NCI-H146 treated with DMSO at 0.1 percent for 48 hours (cell line): ENCODE data around the gene SPAG6.
"Not testable (repeated sequence)": the region's sequence is repeated elsewhere in the genome, so short reads cannot be mapped to it uniquely, and the experiment has no call there.

Source experiments
- DNase-seq: peaks from one replicate; lab custom pipeline; 2025; ENCODE audit not compliant: unreplicated experiment; lab: John Stamatoyannopoulos, UW

The SPAG6 gene

DNA sequence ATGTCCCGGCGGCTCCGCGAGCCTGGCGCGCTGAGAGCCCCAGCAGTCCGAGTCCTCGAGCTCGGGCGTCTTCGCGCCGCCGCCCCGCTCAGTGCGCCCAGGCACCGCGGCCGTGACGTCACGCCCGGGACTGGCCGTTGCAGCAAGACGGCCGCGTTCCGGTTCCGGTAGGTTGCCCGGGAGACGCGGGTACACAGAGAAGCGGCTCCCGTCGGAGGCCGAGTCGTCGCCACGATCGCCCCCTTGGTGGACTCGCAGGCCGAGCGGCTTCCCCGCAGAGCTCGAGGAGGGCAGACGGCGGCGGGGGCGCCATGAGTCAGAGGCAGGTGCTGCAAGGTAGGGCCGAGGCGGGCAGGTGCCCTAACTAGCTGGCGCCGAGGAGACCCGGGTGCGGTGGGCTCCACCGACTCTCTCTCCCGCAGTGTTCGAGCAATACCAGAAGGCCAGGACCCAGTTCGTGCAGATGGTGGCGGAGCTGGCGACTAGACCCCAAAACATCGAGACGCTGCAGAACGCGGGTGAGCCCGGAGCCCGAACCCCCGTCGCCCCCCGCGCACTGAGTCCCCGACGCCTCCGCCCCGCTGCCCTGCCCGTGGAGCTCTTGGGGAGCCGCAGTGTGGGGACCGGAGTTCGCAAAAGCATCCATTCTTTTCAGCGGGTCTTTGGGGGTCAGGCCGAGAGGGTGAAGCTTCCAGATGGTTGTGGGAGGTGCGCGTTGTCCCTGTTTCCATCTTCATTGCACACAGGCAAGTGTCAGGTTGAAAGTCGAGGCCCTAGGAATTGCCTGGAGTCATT lies at the start of gene SPAG6:
Gene SPAG6 (plus strand): TSS at position 196 of the 795 bp plus-strand sequence. CDS start 116 bp downstream, at position 312.
- DNase-seq, result peak; percentile 38

DNA sequence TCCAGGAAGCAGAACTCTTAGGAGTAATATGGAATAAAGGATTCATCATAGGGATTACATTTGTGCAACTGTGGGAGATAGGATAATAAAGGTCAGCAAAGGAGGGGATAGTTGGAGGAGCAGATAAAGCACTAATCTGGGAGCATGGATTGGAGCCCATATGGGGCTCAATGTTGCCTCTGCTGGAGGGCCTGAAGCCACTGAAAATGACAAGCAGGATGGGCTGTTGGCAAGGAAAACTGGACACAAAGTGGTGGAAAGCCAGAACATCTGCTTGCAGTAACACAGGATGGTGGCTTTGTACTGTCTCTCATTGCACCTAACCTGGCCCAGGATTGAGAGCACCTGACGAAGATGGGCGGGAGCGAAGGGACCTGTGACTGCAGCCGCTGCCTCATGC lies 44.1 kb upstream of the SPAG6 start:
- DNase-seq, result no peak

DNA sequence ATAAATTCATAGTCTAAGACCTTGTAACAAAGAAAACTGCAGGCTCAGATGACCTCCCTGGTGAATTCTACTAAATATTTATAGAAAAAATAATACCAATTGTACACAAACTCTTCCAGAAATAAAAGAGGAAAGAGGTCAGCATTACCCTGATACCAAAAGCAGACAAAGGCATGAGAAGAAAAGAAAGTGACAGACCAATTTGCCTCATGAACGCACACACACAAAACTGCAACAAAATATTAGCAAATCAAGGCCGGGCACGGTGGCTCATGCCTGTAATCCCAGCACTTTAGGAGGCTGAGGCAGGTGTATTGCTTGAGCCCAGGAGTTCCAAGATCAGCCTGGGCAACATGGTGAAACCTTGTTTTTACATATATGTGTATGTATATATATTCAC lies 41.8 kb upstream of the SPAG6 start:
- DNase-seq, result no peak

DNA sequence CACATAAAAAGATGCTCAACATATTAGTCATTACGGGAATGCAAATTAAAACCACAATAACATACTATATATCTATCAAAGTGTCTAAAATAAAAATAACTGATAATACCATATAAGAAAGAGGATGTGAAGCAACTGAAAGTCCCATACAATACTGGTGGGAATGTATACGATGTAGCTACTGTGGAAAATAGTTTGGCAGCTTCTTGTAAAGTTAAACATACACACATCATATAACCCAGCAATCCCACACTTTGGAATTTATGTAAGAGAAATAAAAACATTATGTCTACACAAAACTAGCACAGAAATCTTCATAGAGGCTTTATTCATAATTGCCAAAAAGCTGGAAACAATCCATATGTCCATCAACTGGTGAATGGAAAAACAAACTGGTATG lies 39.6 kb upstream of the SPAG6 start:
- no peak for DNase-seq

DNA sequence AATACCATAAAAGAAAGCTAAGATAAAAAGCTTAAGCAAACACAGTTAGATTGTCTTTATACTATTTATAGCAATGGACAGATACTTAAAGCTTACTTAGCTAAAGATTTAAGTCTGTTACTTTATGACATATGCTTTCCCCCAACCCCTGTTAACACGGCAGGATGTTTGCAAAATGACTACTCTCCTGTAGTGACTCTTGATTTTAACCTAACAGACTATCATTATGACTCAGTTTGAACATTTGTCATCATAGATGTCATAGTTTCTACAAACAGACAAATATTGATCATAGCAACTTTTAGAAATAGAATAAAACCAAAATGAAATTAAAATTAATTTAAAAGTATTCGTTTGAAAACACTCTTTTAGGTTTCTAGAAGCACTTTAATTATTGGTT lies 36.9 kb upstream of the SPAG6 start:
- no peak for DNase-seq

- no peak for DNase-seq
Observed at GRCh38 chr10:22309180-22310000, 35.9 kb upstream of the SPAG6 start.

GRCh38 chr10:22310012-22310411 lies 35.3 kb upstream of the SPAG6 start:
- DNase-seq, result not testable (repeated sequence)

DNA sequence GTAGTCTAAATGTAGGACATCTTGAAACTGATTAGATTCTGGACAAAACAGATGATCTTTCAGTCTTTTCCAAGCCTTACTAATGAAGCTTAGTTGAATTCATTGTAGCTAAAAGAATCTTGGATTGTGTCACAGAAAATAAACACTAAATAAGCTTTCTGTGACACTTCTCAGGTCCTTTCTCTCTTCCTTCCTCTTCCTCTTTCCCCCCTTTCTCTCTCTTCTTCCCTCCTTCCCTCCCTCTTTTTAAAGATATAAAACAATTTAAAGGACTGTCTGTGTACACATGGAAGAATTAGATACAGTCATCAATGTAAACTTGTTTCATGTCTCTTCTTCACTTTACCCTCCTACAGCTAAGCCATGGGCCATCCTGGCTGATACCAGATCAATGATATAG lies 34.4 kb upstream of the SPAG6 start:
- no peak for DNase-seq

DNA sequence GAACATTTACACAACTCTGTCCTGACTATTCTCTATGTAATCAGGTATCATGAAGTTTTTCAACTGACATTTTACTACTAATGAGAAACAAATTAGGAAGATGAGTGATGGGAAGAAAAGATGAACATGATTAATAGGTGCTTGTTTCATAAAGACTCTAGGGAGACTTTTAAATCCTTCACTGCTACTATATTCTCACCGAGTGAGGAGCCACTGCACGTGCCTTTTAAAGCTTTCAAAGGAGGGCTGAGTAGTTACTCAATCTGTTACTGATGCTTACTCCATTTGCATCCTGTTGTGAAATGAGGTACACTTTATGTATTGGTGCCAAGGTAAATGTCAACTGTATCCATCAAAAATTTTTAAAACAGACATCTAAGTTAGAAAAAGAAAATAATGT lies 30.4 kb upstream of the SPAG6 start:
- DNase-seq, result no peak

DNA sequence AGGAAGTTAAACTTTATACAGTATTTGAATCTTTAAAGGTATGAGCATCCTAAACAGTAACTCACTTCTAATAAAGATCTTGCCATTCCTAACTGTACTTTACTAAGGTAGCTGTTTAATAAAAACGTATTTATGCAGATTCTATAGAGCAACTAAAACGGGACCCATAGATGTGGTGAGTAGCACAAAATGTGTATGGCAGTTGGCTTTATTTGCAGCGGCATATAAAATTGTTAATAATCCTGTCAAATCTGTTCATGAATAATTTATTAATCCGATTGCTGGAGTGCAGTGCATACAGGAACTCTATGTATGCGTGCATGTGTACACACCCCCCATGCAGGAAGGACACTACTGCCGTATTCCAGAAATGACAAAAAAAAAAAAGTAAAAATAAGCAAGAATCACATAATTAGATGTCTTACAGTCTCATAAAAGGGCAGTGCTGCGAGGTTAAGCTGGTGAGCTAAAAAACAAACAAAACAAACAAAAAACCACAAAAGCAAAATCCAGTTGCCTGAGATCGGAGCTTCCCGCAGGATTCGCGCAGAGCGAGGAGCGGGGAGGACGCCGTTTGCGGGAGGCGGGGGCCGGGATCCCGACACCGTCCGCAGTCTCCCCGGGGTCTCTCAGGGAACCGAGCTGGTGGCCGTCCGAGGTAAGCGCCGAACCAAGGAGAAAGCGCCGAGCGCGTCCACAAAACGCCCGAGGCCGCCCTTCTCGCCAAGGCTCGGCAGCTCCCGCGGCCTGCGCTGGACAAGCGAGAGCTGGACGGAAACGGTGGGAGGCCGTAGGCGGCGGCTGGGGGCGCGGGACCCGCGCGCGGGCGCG lies 29.6 kb upstream of the SPAG6 start:
- DNase-seq, result no peak

GRCh38 chr10:22316286-22317075 lies 28.8 kb upstream of the SPAG6 start, which contains the start of gene COMMD3:
Gene COMMD3 (plus strand): TSS chr10:22316388. CDS start chr10:22316418, 30 bp downstream.
- DNase-seq, result peak; percentile 94

DNA sequence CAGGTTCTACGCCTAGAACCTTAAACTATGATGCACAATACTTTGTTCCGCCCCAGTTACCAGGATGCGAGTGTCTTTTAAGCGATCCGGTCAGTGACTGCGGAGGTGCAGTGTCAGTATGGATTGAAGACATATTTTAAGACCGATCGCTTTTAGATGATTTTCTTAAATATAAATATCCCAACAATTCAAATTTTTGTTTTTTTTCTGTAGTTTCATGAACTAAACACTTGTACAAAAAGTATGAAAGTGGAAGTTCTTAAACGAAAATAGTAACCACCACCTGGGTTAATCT lies 28.3 kb upstream of the SPAG6 start:
- no peak for DNase-seq

- DNase-seq, result no peak
Observed at GRCh38 chr10:22317771-22318565, 27.3 kb upstream of the SPAG6 start.

- DNase-seq, result no peak
Observed at GRCh38 chr10:22318772-22319171, 26.5 kb upstream of the SPAG6 start.

GRCh38 chr10:22319547-22319979 lies 25.7 kb upstream of the SPAG6 start:
- no peak for DNase-seq

DNA sequence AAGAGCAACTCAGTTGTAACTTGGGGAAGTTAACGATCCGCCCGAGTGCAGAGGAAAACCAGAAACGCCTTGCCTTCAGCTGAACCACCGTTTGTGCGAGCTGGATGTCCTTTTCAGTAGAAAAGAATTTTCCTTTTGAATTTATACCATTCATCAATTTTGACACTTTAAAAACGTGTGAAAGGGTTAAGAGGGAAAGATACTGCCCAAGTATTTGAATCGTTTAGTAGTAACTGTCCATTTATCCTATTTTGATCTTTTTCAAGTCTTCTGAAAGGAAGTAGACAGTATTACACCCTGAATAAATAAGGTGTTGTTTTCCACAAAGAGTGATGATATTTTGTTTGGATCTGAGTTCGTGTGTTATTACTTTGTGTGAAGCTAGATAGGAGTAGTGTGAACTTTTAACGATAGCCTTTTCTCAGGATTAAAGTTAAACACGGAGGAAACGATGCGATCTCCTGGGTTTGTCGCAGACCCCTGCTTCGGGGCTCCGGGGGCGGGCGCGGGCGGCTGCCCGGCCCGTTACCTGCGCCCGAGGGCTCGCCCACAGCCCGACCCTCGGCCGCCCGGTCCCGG lies 25.2 kb upstream of the SPAG6 start:
- DNase-seq, result no peak

DNA sequence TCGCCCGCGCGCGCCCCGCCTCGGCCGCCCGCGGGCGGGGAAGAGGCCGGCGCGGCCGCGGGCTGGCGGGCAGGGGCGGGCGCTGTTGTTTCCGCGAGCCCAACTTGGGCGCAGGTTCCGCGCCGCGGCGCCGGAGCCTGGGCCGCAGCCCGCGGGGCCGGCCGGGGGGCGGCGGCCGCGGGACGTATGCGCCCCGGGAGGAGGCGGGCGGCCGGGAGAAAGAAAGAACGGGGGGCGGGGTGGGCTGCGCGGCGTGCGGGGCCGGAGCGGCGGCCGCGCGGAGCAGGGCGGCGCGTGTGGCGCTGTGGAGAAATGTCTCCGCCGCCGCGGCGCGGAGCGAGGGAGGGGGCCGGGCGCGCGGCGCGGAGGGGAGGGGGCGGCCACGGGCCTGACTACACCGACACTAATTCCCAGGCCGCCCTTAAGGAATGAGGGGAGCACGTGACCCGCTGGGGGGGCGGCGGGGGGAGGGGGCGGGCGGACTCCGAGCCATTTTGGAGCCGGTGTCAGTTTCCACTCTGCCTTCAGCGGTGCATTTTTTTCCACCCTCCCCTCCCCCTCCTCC lies 24.6 kb upstream of the SPAG6 start, which contains the start of gene BMI1:
Gene BMI1 (plus strand): TSS at position 509 of the 565 bp plus-strand sequence. CDS start 5,351 bp downstream, outside the sequence.
- peak; percentile 62 for DNase-seq

- peak; percentile 64 for DNase-seq
Observed at GRCh38 chr10:22321156-22321923, 24.0 kb upstream of the SPAG6 start.
